22Rv1 (cell line): ENCODE results near the gene RFFL.

ENCODE experiments used
- H3K27ac ChIP-seq: fragments of 450-650 bp; 2 replicates; pipeline ENCODE4 v1.5.1; 2017
- CTCF ChIP-seq: fragments of 450-650 bp; IDR thresholded peaks from 2 replicates; pipeline ENCODE4 v1.5.1; 2017; ENCODE audit warnings: mild to moderate bottlenecking
- ZFX ChIP-seq: fragments of 450-650 bp; IDR thresholded peaks from 2 replicates; pipeline ENCODE4 v1.6.1; 2017; ENCODE audit warnings: antibody characterized with exemption, borderline replicate concordance

The RFFL gene

DNA sequence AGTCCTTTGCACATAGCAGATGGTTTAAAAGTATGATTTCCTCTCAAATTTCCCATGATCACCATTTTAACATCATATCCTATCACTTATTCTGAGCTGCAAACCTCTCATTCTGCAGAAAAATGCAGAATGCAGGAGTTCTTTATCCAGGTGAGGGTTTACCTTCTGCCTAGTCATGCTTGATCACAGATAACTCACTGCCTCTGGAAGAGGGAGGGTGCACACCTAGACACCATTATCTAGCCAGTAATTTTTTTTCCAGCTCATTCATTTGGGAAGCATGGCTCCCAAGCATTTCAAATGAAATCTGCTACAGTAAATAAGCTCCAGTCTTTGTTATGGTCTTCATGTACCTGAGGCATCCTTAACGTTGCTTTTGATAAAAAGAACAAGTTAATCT, 38.0 kb downstream of the RFFL start:
- H3K27ac ChIP-seq: no peak overlapping the region
- TF ChIP-seq ZFX (no peak), CTCF (no peak)

DNA sequence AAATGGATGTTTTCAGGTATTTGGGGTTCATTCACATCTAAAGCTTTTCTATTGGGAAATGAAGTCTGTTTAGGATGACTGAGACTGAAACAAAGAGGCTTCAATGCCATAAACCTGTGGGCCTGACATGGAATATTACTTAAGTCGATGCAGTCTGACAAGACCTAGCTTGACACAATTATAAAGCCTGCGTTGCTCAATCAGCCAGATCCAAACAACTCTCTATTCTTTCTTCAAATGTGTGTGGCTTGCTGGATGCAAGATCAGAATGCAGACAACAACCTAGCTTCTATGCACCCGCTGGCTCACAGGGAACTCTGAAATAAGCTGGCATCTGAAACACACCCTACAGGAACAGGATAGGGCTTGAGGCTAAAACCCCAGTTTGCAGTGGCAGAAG, 40.0 kb downstream of the RFFL start:
- TF ChIP-seq ZFX (no peak), CTCF (no peak)
- no peak overlapping the region for H3K27ac ChIP-seq

DNA sequence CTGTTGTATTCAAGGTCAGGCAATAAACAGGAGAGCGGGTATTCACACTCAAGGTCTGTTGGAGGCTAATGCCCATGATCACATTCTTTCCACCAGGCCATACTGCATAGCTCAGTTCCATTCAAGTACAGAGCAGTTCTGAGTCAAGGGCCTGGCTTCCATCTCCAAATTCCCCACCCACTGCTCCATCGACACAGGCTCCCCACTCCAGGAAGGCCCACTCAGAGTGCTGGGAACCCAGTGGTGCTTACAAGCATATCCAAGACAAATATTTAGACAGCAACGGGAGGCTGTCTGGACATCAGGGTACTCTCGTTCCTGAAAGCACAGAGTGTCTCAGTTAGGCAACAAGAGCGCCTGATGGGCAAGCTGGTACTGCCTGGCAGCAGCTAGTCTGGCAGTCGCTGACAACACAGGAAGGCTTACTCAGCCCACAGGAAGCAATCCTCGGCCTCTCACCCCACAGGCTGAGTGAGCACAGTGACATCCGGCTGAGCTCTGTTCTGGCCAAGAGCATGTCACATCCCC, 40.9 kb downstream of the RFFL start:
- TF ChIP-seq CTCF (no peak), ZFX (no peak)
- H3K27ac ChIP-seq: no peak overlapping the region

DNA sequence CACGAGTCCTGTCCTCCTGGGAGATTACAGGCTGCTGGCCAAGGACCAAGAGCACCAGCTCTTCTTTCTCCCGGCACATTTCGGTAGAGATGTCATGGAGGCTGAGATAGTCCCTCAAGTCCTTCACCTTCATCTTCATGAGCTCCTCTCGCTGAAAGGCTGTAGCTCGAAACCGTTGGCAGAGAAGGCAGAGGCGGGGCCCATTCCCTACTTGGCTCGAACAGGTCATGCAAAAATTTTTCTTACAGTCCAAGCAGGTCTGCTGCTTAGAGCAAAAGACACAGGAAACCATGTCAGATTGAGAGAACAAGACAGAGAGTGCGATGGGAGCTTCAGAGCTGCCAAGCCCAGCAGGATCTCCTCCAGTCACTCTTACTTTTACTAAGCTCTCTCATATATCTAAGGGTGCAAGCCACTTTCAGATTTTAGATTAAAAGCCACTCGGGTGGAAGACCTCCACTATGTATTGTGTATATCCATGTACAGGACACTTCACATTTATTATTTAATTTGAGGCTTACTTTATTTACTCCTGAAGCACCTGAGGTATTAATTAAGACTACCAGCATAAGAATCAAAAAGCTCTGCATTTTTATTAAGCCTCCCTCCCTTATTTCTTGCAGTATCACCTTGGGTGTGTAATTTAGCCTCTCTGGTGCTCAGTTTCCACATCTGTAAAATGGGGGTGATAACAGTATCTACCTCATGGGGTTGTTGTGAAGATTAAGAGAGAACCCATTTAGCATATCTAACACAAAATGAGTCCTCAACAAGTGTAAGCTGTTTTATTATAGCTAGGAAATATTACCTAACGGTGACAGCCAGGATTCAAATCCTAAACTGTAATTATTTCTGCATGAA, 41.8 kb downstream of the RFFL start:
- TF ChIP-seq ZFX (no peak), CTCF (no peak)
- no peak overlapping the region for H3K27ac ChIP-seq

GRCh38 chr17:35019386-35020179, 43.9 kb downstream of the RFFL start:
- TF ChIP-seq CTCF (no peak), ZFX (no peak)
- no peak overlapping the region for H3K27ac ChIP-seq

DNA sequence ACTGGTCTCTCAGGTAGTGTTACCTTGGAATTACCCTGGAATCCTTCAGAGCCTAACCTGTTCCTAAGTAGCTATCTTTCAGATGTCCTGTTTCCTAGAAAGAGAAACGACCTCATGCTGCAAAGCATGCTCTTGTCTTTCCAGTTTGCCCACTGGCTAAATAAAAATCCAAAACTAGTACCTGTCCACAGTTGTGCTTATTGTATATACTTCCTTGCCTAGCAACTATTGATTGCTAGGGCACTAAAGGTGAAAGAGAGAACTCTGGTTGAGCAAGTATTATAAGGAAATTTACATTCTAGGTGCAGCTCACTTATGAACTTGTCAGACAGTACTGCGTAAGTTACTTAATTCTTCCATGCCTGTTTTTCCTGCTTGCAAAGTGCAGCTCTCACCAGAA, 44.7 kb downstream of the RFFL start:
- TF ChIP-seq ZFX (no peak), CTCF (no peak)
- no peak overlapping the region for H3K27ac ChIP-seq

GRCh38 chr17:35017021-35017420, 46.5 kb downstream of the RFFL start:
- TF ChIP-seq CTCF (no peak), ZFX (no peak)
- H3K27ac ChIP-seq: no peak overlapping the region
